Measurements from ENCODE around the gene PLCG2.
"Not testable (repeated sequence)": the region's sequence is repeated elsewhere in the genome, so short reads cannot be mapped to it uniquely, and the experiment has no call there.

The PLCG2 gene

DNA sequence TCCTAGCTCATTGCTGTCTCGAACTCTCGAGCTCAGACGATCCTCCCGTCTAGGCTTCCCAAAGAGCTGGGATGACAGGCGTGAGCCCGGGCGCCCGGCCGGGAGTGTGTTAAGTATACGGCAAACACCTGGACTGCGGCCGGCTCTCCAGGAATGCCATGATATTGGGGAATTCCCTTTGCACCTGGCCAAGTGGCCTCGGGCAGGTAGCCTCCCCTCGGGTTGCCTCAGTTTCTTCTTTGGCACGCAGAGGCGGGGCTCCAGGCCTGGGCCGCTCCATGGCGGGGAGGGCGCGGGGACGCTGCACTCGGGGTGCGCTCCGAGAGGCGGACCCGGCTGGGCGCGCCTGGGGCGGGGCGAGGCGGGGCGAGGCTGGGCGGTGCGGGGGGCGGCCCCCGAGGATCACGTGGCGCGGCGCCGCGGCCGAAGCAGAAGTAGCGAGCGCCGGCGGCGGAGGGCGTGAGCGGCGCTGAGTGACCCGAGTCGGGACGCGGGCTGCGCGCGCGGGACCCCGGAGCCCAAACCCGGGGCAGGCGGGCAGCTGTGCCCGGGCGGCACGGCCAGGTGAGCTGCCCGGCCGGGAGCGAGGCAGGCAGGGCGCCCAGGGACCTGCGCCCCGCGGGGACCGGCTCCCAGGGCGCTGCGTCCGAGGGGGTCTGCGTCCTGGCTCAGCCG, at the start of gene PLCG2:
TSS of gene PLCG2 (plus strand) at position 431 of the 675 bp plus-strand sequence. CDS start 6,699 bp downstream, outside the sequence.
- DNase-seq = peak in 2 of 4 experiments; percentile 13 to 31

DNA sequence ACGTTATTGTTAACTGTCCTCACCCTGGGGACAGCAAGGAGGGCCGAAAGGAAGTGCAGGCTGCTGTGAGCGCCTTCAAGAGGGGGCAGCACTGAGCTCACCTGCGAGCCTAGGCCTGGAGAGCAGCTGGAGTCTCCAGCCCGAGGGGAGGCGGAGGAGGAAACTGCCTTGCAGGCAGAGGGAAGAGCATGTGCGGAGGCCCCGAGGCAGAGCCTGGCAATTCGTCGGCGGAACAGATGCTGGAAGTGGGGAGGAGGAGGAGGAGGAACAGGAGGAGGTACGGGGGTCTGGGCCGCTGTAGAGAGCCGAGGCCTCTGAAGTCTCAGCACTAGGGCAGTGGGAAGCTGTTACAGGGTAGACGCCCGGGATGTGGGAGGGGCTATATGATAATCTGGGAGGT, 49.6 kb upstream of the PLCG2 start:
- no peak for DNase-seq

DNA sequence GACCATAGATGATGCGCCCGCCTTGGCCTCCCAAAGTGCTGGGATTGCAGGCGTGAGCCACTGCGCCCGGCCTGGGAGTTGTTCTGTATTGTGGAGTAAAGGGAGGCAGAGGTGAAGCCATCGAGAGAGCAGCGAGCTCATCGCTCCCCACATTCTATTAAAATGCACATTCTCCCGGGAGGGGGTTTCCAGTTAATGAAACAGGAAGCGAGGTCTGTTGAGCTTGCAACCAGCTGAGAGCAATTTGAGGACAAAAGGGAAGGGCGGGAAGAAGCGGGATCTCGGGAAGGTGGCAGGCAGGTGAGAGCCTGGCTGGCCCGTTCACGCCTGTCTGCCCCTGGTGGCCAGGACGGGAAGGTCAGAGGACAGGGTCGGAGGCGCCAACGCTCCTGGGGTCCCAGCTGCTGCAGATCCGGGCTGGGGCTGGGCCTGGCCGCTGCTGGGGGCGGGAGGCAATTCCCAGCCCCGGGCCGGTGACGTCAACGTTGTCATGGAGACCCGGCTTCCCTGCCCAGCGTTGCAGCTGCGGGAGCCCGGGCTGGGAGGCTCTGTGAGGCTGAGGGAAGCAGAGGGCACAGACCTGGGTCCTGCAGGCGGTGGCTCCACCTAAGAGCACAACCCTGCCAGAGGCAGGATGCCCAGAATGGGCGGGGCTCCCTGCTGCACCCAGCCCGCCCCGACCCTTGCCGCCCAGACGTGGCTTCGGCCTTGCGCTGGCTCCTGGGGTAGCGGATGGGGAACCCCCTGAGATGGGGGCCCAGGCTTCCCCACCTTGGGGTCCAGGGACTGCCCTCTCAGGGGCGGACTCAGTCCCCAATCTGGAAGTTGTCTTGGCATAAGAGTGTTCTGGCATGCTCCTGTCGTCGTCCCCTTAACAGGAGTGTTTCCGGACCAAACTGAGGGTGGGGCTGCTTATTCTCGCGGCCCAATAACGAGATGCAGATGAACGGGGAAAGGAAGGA, 48.7 kb upstream of the PLCG2 start:
- peak in 3 of 4 experiments; percentile 17 to 60 (median 47) for DNase-seq

DNA sequence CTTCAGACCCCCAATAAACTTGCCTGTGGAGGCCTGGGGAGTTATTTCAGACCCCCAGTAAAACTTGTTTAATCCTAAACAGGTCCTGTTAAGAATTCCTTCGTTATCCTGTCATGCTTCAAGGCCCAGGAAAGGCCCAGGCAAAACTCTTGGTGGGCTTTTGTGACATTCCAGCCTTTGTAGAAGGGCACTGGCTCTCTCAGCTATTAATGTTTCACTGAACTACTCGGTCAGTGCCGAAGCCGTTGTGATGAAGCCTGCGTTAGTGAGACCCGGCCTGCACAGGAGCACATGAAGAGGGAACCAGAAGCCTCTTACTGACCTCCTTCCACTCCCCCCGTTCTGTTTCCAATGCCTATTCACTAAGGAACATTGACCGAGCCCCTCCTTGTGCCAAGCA, 47.4 kb upstream of the PLCG2 start:
- DNase-seq = no peak

DNA sequence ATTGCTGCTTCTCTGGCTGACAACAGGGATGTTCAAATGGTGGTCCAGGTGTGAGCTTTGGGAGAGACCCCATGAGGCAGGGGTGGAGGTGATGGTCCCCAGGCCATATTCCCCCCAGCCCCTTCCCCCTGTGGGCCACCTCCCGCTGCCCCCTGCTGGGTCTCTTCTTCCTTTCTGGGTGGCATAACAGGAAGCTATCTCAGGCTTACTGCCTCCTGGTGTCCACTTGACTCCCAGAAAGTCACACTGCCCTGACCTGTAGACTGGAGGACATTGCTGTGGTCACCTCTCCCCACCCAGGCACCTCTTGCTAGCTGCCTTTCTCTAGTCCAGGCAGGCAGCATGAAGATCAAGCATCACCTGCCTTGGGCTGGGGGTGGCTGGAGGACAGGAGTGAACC, 46.4 kb upstream of the PLCG2 start:
- no peak for DNase-seq

DNA sequence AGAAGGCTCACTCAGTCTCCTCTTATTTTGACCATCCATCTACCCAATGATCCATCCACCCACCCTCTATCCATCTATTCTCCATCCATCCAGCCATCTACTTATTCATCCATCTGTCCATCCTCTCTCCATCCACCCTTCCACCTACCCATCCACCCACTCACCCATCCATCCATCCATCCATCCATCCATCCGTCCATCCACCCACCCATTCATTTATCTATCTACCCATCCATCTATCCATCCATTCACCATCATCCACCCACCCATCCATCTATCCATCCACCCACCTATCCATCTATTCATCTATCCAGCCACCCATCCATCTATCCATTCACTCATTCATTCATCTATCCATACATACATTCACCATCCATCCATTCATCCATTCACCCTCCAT, 45.8 kb upstream of the PLCG2 start:
- DNase-seq = no peak

DNA sequence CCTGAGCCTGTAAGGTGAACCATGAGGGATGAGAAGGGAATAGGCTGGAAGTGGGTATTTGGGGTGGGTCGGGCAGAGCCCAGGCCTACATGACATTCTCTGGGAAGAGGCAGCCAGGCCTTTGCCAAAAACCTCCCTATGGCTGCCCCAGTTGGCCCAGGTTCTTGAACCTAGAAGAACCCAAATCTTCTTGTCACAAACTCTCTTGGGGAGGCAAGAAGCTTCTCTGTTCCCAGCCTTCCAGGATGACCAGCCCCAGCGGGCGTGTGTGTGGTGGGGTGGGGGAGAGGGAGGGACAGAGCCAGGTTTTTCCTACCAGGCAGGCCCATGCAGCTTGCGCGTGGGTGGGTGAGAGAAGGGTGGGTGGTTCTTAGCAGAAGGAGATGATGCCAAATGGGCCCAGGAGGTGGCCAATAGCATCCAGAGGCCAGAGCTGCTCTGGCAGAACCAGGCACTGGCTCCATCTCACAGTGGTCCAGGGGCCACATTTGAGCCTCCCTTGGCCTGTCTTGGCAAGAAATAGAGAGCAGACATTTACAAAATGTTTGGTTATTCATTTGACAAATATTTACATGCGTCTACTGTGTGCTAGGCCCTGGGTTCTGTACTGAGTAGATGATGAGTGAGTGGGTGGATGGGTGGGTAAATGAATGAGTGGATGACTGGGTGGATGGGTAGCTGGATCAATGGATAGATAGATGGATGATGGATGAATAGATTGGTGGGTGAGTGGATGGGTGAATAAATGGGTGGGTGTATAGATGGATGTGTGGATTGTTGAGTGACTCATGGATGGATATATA, 44.3 kb upstream of the PLCG2 start:
- no peak for DNase-seq

DNA sequence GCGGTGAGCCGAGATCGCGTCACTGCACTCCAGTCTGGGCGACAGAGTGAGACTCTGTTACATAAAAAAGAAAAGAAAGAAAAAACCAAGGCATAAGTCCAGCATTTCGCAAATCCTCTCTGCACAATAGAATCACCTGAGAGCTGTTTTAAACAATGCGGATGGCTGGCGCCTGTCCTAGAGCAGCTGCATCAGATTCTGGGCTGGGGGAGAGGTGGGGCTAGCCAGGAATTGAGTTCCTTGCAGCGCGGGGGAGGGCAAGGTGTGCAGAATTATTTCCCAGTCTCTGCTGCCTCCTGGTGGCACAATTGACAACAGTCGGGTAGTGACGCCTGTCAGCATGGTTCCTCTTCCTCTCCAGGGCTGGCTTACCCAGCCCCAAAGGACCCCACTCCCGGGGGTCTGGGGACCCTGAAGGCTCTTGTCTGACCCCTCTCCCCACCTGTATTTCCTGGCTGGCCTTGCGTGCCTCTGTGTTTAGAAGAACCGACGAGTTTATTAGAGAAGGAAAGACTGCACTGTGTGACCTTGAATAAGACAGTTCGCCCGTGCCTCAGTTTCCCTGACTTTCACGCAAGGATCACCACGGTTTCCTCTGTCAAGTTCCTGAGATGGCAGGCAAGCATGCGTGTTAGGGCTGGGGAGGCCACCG, 41.1 kb upstream of the PLCG2 start:
- peak; percentile 37 to 83 (median 70) for DNase-seq

DNA sequence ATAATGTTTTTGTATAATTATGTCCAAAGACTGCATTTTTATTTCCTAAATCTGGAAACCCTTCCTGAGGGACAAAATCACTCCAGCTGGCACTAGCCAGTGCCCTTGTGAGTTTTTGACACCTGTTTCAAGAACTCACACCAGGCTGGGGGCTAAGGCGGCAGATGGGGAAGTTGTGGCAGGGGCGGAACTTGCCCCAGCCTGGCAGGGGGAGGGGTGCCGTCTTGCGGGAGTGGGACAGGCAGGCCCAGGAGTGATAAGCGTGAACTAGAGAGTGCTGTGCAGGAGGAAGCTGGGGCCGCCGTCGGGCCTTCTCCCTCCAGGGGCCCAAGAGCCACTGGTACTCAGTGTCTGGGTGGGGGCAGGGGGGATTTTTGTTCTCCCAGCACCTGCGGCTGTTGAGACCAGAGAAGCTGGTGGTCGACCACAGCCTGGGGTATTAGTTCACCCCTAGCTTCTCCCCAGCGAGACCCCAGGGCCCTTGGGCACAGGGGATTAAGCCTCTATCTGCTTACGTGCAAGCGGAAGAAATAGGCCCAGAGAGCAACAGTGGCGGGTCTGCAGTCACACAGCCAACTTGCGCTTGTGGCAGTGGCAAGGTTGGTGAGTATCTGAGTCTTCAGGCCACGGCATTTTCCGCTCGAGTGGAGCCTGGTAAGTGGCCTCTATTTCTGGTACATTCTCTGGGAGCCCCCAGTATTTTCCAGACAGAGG, 40.2 kb upstream of the PLCG2 start:
- DNase-seq = no peak

DNA sequence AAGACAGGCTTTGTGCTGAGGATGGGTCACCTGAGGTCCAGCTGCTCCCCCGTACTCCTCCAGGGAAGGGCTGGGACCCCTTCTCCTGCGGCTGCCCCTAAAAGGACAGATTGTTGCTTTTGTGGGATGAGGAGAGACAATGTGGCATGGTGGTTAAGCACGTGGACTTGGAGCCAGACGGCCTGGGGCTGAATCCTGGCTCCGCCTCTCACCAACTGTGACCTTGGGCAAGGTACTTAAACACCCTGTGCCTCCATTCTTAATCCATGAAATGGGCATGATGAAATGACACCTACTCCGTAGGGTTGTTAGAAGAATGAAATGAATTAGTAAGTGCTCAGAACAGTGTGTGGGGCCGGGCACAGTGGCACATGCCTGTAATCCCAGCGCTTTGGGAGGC, 39.6 kb upstream of the PLCG2 start:
- no peak for DNase-seq

DNA sequence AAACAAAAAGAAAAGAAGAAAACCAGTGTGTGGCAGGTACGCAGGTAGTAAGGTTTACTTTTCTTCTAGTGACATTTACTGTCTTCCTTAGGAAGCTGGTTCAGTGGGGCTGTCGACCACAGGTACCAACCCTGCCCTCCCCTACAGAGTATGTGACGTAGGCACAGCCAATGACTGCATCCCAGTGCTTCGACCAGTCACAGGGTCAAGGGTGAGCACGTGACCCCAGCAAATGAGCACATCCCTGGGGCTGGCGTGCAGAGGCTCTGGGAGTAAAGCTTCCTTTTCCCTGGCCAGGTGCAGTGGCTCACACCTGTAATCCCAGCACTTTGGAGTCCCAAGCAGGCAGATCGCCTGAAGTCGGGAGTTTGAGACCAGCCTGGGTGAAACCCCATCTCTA, 38.9 kb upstream of the PLCG2 start:
- no peak for DNase-seq

DNA sequence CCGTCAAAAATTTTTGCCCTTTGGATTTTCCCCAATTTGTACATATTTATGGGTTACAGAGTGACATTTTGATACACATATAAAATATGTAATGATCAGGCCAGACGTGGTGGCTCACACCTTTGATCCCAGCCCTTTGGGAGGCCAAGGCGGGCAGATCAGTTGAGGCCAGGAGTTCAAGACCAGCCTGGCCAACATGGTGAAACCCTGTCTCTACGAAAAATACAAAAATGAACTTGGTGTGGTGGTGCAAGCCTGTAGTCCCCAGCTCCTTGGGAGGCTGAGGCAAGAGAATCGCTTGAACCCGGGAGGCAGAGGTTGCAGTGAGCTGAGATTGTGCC, 37.7 kb upstream of the PLCG2 start:
- DNase-seq = not testable (repeated sequence)

DNA sequence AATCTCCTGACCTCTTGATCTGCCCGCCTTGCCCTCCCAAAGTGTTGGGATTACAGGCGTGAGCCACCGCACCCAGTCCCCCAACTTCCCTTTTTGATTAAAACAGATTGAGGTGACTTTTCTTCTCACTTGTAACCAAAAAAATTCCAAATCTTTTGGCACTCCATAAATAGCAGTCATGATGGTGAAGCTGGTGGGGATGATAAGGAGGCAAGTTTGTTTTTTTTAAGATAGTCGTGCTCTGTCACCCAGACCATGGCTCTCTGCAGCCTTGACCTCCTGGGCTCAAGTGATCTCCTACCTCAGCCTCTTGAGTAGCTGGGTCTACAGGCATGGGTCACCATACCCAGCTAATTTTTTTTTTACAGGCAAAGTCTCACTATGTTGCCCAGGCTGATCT, 34.7 kb upstream of the PLCG2 start:
- DNase-seq = no peak

DNA sequence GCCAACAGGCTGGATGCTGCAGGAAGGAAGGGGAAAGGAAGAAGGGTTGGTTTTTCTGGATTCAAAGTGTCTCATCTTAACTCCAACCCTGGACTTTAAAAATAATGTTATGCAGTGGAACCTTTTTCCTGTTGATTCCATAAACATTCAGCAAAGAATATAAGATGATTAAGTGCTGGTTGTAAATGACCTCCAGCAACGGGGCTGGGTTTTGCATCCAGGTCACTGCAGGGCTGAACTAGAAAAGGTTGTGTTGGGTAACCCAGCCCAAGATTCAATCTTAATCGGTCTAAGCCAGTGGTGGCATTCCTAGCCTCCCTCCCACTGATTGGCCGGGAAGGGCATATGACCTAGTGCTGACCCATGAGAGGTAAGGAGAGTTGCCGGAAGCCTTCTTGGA, 34.2 kb upstream of the PLCG2 start:
- DNase-seq = no peak

DNA sequence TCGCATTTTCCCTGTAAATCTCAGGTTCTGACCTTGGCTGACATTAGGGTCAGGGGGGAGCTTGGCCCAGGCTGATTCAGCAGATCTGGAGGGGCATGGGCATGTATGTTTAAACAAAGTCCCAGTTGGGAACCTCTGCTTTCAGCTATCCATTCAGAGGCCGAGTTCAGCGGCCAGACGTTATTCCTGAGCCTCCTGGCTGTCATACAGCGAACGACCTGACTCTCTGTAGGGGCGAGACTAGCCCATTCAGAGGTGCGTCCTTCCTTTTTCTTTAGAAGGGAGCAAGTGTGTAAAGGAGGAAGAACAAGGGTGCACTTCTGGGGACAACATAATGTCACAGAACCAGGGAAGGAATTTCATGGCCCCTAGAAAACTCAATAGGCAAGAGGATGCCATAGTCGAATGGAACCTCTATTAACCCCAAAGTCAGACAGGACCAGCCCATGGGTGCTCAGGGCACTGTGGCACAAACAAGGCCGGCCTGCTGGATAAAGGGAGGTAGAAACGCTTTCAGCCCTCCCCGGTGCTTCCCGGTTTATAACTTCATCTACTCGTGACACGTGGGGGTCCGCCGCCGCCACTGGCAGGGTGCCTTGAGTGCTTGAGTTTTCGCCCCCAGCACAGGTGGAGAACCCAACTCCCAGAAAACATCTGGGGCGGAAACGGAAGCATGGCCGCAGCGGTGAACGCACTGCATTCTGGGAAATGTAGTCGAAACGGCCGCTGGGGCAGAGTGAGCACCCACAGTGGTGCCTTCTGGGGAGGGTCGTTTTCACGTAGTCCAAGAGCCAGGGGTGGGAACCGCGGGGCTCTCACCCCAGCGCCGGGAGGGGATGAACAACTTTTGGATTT, 33.2 kb upstream of the PLCG2 start:
- peak; percentile 23 to 67 (median 56) for DNase-seq

DNA sequence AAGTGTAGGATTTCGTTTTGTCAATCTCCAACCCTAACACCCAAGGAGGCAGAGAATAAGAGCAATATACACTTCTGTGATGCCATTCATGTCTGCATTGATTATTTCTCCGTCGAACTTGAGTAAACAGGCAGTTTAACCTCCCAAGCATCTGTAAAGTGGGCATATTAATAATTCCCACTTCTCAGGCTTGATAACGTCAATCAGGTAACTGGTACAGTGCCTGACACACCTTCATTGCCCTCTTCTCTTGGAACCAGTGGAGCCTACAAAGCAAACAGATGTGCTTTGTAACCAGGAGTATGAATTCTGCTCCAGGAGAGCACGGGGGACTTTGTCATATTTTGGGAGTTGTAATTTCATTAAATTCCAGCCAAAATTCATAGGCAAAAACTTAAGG, 32.5 kb upstream of the PLCG2 start:
- no peak for DNase-seq

DNA sequence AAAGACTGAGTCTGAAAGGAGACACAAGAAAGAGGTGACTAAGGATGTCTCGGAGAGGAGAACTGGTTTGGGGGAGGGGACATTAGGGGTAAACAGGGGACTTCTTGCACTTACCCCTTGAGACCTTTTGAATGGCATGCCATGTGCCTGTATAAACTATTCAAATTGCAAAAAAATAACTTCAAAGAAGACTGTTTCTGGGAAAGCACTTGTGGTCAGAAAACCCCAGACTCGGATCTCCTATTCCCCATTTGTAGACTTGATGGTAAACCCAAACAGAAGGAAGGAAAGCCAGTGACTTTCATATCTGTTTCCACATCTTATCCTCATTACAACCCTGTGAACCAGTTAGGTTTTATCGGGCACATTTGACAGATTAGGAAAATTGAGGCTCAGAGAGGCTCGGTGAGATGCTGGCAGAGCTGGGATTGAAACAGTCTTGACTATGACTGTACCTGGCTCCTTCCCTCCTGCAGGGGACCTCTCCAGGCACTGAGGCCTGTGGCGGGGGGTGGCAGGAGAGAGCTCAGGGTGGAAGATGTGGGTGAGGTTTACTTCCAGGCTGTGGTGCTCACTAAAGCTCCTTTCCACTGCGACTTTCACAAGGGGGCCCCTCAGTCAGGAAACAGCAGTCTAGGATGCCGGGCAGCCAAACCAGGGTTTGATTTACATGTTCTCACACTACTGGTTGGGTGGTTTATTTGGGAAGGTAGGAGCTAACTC, 30.5 kb upstream of the PLCG2 start:
- no peak for DNase-seq

DNA sequence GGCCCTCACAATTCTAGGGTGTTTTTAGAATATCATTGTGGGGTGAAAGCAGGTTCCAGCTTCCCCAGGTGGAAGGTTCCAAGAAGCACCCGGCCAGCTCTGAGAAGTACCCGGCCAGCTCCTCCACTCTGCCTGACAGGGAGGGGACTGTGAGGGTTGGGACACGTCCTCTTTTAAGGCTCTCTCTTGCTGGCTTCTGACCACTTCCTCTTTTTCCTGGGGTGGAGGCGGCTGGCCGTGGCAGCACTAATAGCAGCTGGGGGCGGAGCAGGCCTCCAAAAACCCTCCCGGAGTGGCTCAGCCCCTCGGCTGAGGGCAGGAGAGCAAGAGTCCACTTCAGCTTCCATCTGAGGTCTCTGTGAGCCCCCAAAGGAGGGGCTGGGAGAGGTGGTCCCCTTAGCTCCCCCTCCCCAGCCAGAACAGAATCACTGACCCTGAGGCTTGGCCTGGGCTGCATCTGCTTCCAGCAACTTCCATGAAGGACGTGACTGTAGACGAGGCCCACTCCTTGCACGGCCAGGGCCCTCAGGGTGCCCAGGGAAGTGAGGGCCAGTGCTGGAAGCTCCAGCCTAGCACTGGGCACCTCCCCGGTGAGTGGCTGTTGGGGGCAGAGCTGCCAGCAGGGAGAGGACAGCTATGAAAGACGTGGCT, 26.7 kb upstream of the PLCG2 start:
- no peak for DNase-seq

DNA sequence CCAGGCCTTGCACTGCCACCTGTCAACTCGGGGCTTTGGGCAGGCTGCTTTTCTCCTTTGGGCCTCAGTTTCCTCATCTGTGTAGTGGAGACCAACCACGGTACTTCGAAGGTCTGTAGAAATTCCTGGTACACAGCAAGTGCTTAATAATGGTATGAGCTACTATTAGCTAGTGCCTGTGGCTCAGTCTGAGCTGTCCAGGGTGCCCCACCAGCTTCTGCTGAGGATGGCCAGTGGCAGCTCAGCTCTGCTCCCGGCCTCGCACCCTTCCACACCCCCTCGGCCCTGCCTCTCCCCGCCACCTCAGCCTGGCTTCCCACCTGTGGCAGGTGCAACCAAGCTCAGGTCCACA, 26.2 kb upstream of the PLCG2 start:
- DNase-seq = no peak

DNA sequence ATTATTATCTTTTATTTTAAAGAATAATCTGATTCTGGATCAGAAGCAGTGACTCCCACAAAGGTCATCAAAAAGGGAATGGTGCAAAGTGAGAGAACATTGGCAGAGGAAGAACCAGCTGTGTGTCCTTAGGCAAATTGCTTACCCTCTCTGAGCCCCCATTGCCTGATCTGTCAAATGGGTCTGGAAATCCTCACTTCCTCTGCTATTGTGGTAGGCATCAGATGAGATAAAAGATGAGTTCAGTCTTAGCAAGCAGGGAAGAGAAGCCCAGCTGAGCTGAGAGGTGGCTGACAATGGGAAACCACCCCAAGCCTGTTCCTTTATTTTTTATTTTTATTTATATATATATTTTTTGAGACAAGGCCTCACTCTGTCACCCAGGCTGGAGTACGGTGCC, 24.2 kb upstream of the PLCG2 start:
- DNase-seq = no peak
